Measurements from ENCODE around the gene LNP1.

DNA sequence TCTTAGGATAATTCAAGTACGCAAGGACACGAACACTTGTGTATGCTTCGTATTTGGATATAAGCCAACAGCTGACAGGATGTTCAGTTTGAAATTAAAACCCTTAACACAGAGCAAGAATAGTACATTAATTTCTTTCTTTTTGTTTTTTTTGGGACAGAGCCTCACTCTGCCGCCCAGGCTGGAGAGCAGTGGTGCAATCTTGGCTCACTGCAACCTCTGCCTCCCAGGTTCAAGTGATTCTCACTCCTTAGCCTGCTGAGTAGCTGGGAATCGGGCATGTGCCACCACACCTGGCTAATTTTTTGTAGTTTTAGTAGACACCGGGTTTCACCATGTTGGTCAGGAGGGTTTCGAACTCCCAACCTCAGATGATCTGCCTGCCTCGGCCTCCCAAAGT is 32.9 kb upstream of the LNP1 start:
- TF ChIP-seq CTCF (IDR thresholded peaks at IDR 0.05): no peak
- TF ChIP-seq POLR2A (IDR thresholded peaks at IDR 0.05; ENCODE audit: low read depth): no peak
